HFFc6 (cell line): ENCODE data around the gene PARP15. TPM values are rescaled to one million over a fixed set of nuclear protein-coding genes. Genes with fewer than 3 reads are reported as not detected.

ENCODE experiments used
- DNase-seq: peaks from one replicate; pipeline ENCODE4 v3.0.0-alpha.2; 2018
- H3K27ac Mint-ChIP-seq: 2 replicates; pipeline ENCODE4 v1.8.0; 2020; ENCODE audit warnings: mild to moderate bottlenecking, mixed read lengths
- H3K27me3 Mint-ChIP-seq: 2 replicates; pipeline ENCODE4 v1.8.0; 2021; ENCODE audit warnings: mild to moderate bottlenecking, moderate library complexity, mixed read lengths; ENCODE audit not compliant: insufficient read depth
- H3K36me3 Mint-ChIP-seq: 2 replicates; pipeline ENCODE4 v1.8.0; 2021; ENCODE audit warnings: low read depth, mixed read lengths
- H3K4me1 Mint-ChIP-seq: 2 replicates; pipeline ENCODE4 v1.8.0; 2020; ENCODE audit warnings: low read depth, mixed read lengths
- H3K4me3 Mint-ChIP-seq: 2 replicates; pipeline ENCODE4 v1.8.0; 2020; ENCODE audit warnings: mild to moderate bottlenecking, moderate library complexity, mixed read lengths
- H3K9me3 Mint-ChIP-seq: 2 replicates; pipeline ENCODE4 v1.8.0; 2020; ENCODE audit warnings: mild to moderate bottlenecking, mixed read lengths
- total RNA-seq, 6 experiments: library from RNA; stranded (reverse); fragmentation: NEBNext Ultra II Directional; extraction: Animal tissue kit (Norgen Biotek cat#: 25700); gene quantifications; 2 replicates in 1 of 6; 3 replicates in 5 of 6; pipeline ENCODE4 v1.2.3, GENCODE V29; 2021
- TF ChIP-seq, protein P1 (sequence below): fragments of 200-600 bp; sonication (generic); IDR thresholded peaks from 2 replicates; pipeline ENCODE4 v1.5.0; 2021; ENCODE audit warnings: antibody characterized with exemption, mild to moderate bottlenecking

The PARP15 gene
- total RNA-seq, 6 experiments from 2014 or later = not detected

DNA sequence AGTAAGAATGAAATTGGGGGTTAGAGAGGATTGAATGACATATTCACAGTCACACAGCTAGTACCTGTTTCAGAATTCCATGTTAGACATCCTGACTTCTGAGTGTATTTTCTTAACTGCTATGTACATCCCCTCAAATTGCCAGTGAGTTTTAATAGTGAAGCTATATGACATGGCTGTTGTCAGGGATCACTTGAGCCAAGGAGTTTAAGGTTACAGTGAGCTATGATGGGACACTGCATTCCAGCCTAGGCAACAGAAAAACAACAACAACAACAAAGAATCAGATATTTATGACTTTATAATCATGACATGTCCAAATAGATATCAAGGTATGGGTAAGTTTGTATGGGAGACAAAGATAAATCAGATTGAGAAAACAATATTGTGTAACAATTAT is 16.6 kb downstream of the PARP15 start:
- TF ChIP-seq, protein P1, sequence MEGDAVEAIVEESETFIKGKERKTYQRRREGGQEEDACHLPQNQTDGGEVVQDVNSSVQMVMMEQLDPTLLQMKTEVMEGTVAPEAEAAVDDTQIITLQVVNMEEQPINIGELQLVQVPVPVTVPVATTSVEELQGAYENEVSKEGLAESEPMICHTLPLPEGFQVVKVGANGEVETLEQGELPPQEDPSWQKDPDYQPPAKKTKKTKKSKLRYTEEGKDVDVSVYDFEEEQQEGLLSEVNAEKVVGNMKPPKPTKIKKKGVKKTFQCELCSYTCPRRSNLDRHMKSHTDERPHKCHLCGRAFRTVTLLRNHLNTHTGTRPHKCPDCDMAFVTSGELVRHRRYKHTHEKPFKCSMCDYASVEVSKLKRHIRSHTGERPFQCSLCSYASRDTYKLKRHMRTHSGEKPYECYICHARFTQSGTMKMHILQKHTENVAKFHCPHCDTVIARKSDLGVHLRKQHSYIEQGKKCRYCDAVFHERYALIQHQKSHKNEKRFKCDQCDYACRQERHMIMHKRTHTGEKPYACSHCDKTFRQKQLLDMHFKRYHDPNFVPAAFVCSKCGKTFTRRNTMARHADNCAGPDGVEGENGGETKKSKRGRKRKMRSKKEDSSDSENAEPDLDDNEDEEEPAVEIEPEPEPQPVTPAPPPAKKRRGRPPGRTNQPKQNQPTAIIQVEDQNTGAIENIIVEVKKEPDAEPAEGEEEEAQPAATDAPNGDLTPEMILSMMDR = no peak
- H3K27me3 Mint-ChIP-seq = peaks cover 11% of the 10 kb centered on the region
- H3K9me3 Mint-ChIP-seq = no peaks in the 10 kb centered on the region
- H3K4me3 Mint-ChIP-seq = no peak overlapping the region
- no peak for DNase-seq
- no peaks in the 10 kb centered on the region for H3K36me3 Mint-ChIP-seq
- H3K4me1 Mint-ChIP-seq = no peaks in the 10 kb centered on the region
- H3K27ac Mint-ChIP-seq = no peak overlapping the region

DNA sequence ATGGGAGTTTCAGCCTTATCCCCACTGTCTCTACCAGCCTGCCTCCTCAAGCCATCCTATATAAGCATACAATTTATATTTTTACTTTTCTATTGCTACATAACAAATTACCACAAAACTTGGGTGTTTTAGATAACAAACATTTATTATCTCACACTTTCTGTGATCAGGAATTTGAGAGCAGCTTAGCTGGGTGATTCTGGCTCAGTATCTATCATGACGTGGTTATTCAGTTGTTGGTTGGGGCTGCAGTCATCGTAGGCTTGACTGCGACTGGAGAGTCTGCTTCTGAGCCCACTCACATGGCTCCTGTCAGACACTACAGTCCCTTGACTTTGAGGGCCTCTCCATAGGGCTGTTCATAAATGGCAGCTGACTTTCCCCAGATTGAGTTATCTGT is 20.7 kb downstream of the PARP15 start:
- peaks cover 18% of the 10 kb centered on the region; the same call in 1 of the 2 replicates for H3K27me3 Mint-ChIP-seq
- TF ChIP-seq, protein P1 = no peak
- no peaks in the 10 kb centered on the region for H3K36me3 Mint-ChIP-seq
- DNase-seq = no peak
- no peaks in the 10 kb centered on the region for H3K9me3 Mint-ChIP-seq
- no peak overlapping the region for H3K4me3 Mint-ChIP-seq
- H3K4me1 Mint-ChIP-seq = no peaks in the 10 kb centered on the region
- H3K27ac Mint-ChIP-seq = no peak overlapping the region

DNA sequence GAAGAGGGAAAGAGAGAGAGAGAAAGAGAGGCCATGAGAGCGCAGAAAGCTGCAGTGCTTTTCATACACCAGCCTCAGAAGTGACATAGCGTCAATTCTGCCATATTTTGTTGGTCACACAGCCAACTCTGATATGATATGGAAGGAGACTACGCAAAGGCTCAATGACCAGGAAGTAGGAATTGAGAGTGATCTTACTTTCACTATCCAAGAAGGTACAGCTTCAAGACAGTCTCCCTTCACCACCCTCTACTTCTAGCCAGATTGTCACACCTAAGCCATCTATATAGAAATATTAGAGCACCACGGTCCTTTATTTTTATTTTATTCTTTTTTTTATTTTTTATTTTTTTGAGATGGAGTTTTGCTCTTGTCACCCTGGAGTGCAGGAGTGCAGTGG is 21.1 kb downstream of the PARP15 start:
- no peak for DNase-seq
- no peaks in the 10 kb centered on the region for H3K9me3 Mint-ChIP-seq
- no peak overlapping the region for H3K27ac Mint-ChIP-seq
- H3K27me3 Mint-ChIP-seq = peaks cover 20% of the 10 kb centered on the region
- H3K36me3 Mint-ChIP-seq = no peaks in the 10 kb centered on the region
- no peak overlapping the region for H3K4me3 Mint-ChIP-seq
- H3K4me1 Mint-ChIP-seq = no peaks in the 10 kb centered on the region
- TF ChIP-seq, protein P1 = no peak

DNA sequence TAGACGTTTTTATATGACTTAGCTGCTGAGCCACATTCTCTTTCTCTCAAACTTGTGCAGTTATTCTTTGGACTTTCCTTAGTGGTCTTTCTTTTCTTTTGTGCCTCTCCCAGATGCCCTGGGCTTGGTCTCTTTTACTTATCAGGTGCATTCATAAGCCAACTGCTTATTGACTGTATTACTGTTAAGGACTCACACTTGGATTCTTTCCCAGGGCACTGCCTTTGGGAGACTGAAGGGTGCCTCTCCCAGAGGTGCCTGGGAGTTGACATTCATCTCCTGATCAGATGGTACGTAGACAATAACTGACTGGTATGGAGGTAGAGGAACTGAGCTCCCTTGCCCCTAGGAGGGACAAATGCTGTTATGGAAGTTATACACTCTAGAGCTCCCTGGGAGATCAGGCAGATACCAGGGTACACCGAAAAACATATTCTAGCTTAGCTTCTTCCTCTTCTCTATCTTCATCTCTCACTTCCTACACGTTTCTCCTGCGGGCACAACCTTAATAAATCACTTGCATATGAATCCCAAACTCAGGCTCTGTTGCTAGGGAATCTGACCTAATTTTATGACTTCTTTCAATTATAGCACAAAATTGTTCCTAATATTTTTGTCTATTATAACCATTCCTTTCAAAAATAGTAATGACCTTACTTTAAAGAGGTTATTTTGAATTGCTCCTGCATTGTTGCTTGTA is 24.7 kb downstream of the PARP15 start:
- H3K27me3 Mint-ChIP-seq = peaks cover 15% of the 10 kb centered on the region
- TF ChIP-seq, protein P1 = no peak
- no peaks in the 10 kb centered on the region for H3K4me1 Mint-ChIP-seq
- H3K27ac Mint-ChIP-seq = no peak overlapping the region
- no peak overlapping the region for H3K4me3 Mint-ChIP-seq
- DNase-seq = no peak
- H3K36me3 Mint-ChIP-seq = no peaks in the 10 kb centered on the region
- H3K9me3 Mint-ChIP-seq = no peaks in the 10 kb centered on the region

DNA sequence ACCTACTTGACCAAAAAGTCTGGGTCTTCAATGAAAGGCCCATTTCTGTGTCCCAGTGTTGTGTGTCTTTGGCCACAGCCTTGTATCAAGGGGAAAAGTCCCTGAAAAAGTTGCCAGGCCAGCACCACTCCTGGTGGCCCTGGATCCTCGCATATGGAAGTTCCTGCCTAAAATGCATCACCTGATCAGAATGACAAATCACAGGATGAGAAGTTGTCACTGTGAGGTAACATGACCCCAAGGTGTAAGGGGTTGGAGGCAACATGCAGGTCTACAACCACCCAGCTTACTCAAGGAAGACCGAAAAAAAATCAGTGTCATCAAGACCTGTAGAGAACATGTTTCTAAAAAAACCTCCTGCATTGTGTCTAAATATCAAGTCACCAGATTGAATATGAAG is 25.6 kb downstream of the PARP15 start:
- Mint-ChIP-seq H3K4me1 (no peaks in the 10 kb centered on the region), H3K36me3 (no peaks in the 10 kb centered on the region), H3K27ac (no peak overlapping the region), H3K9me3 (no peaks in the 10 kb centered on the region), H3K4me3 (no peak overlapping the region), H3K27me3 (peaks cover 17% of the 10 kb centered on the region)
- DNase-seq = no peak
- TF ChIP-seq, protein P1 = no peak

DNA sequence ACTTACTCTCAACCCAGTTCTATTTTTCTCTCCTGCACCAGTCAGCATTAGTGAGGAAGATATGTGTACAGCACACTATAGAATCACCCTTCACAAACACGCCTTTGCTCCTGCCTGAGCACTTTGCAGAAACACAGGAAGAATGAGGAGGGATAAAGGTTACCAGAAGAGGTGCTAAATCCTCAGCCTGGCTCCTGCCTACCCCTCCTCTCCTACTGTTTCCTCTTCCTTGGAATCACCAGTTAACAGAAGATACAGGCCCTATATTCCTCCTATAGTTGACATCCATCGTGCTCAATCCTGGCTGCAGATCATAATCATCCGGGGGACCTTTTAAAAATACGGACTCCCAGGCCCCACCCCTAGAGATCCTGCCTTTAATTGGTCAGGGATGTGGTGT is 28.9 kb downstream of the PARP15 start:
- H3K27ac Mint-ChIP-seq = no peak overlapping the region
- no peaks in the 10 kb centered on the region for H3K36me3 Mint-ChIP-seq
- no peaks in the 10 kb centered on the region for H3K9me3 Mint-ChIP-seq
- peaks cover 11% of the 10 kb centered on the region for H3K27me3 Mint-ChIP-seq
- no peak for DNase-seq
- H3K4me3 Mint-ChIP-seq = no peak overlapping the region
- H3K4me1 Mint-ChIP-seq = peaks cover 8% of the 10 kb centered on the region
- TF ChIP-seq, protein P1 = no peak
